ENCODE results near the gene GART. TPM values are rescaled to one million over a fixed set of nuclear protein-coding genes. Genes with fewer than 3 reads are reported as not detected.
"Not testable (repeated sequence)": the region's sequence is repeated elsewhere in the genome, so short reads cannot be mapped to it uniquely, and the experiment has no call there.

The GART gene
- total RNA-seq, 2 donors from 2014 or later = 30.6 to 48.8 TPM

DNA sequence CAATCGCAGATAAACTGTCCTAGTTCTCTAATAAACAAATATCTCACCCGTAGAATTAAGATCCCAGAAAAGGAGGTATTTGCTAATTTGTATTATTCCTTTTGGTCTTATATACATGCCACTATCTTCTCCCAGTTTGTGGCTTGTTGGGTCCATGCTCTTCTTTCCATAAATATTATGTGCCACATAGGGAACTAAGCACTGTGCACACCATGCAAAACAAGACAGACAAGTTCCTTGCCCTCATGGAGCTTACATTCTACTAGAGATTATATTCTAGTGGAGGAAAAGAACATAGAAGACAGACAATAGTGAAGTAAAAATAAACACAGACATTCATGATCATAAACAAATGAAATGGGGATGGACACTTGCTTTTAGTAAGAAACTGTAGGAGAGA, 4.7 kb downstream of the GART start:
- ATAC-seq = no peak
- no peak for DNase-seq
- intact Hi-C loops (cut with DNase I) = no loop called here

DNA sequence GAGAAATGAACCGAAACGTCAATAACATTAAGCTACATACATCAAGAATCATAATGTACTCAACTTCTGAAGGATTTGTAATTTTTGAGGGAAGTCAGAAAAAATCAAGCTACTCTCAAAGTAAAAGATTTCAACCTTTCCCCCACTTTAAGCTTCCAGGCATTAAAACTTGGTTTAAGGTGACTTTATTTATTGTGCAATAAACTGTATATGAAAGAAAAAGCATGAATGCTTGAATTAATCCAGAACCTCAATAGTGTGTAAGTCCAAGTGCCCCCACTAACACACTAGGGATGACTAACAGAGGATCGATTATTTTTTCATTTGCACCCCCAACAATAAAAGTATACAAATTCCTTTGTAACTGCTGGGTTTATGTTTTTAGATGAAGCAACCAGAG, 10.9 kb downstream of the GART start:
- no peak for ATAC-seq
- intact Hi-C loops (cut with DNase I) = no loop called here
- no peak for DNase-seq

DNA sequence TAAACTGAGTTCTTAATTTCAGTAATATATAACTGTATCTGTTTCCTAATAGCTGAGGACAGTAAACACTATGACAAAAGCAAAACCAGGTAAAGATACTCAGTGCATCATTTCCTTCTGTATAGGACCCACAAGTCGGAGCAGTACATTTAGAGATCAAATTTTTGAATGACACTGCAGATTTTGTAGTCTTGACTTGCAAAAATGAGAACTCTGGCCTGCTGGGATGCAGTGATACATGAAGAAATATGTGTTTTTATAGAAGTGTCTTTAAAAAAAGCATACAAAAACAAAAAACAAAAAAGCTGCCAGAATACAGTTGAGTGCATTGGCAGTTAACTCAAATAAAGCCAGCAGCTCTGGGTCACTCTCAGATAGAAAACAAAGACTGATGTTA, 19.0 kb downstream of the GART start:
- ATAC-seq = no peak
- intact Hi-C loops (cut with DNase I) = no loop called here
- DNase-seq = no peak

DNA sequence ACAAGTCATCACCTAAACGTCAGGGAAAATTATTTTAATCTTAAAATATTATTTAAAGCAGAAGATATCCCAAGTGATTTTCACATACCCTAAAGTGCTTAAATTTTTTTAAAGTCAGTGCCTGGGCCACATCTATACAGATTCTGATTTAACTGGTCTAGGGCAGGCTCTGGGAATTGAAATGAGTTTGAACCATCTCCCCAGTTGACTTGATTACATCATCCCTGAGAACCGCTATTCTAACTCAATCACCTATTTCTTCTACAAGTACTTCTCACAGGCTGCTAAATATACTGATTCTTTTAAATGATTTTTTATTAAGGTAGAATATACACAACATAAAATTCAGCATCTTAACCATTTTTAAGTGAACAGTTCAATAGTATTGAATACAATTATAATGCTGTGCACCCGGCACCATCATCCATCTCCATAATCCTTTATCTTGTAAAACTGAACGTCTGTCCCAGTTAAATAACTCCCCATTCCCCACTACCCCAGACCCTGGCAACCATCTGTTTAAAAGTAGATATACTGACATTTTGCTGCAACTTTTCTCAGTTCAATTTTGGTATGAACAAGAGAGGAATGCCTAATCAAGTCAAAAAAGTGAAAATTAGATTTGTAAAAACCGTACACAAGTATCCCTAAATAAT, 19.5 kb downstream of the GART start:
- intact Hi-C loops (cut with DNase I) = no loop called here
- no peak for ATAC-seq
- no peak for DNase-seq

DNA sequence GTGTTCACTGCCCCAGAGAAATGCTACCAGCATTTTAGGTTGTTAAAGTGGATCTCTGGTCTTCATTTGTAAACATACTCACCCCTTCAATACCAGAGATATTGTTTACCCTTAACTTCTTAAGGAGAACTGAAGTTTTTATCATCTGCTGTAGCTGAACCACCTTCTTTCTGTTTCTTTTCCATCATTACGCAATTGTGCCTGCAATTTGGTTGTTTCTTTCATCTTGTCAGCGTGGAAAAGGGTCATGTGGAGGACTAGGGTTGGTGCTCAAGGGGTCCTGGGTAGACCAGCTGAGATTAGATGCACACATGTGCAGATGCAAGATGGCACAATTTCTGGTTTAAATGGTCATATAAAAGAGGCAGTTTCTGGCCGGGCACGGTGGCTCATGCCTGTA, 23.0 kb downstream of the GART start:
- intact Hi-C loops (cut with DNase I) = no loop called here
- no peak for DNase-seq
- no peak for ATAC-seq

DNA sequence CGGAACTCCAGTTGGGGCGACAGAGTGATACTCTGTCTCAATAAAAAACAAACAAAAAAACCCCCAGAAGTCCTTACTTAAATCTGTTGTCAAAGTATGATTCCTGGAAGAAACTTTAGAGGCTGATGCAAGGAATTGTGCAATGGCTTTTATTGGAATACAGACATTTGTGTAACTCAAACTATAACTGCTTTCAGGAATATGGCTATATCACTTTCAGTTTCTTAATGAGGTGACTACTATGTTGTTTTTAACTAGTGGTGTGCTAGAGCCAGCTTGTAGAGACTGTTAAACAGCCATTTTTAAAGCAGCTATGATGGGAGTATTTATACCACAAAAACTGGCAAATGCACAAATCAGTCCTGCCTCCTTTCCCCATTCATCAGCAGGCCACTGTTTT, 27.7 kb downstream of the GART start:
- DNase-seq (no peak), ATAC-seq (no peak)
- intact Hi-C loops (cut with DNase I) = no loop called here

DNA sequence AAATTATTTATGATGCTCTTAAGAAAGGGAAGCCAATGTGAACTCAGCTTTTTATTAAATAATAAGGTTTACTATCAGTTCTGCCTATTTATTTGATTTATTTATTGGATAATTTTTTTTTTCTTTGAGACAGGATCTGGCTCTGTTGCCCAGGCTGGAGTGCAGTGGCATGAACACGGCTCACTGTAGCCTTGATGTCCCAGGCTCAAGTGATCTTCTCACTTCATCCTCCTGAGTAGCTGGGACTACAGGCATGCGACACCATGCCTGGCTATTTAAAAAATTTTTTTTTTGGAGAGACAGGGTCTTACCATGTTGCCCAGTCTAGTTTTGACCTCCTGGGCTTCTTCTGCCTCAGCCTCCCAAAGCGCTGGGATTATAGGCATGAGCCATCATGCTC, 29.4 kb downstream of the GART start:
- no peak for ATAC-seq

DNA sequence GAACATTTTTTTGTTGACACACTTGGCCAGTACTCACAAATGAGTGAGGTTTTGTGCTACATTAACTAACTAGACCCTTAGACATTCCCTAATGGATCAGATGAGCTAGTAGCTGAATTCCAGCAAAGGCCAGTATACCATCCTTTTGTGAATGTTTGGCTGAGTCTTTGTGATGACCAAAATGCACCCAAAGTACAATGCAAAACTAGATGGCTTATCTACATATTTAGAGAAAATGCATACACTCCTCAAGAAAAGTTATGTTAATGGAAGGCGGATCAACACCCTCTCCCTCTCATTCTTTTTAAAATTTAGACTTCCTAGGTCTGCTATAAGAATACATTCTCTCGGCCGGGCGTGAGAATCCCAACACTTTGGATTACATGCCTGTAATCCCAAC, 30.3 kb downstream of the GART start:
- no peak for DNase-seq
- no peak for ATAC-seq
- intact Hi-C loops (cut with DNase I) = no loop called here

More for the DNA sequence above, 29.4 kb downstream of the GART start:
- intact Hi-C loops (cut with DNase I) = no loop called here
- no peak for DNase-seq

DNA sequence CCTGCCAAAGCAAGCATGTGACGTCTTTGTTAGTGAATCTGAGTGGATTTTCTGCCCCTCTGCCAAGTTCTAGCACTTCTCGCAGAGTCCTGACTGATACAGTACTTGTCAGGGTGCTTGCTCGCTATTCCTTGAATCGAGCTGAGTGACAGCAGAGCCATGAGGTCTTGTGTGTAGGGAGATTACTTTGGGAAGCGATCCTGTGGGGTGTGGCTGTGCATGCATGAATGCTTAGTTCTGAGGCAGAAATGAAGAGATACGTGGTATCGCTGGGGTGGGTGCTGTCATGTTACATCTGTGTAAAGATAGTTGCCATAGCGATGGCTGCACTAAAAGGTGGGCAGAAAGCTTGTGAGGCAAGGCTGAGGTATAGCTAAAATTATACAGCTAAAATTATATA, 31.1 kb downstream of the GART start:
- DNase-seq (no peak), ATAC-seq (no peak)
- intact Hi-C loops (cut with DNase I) = no loop called here

DNA sequence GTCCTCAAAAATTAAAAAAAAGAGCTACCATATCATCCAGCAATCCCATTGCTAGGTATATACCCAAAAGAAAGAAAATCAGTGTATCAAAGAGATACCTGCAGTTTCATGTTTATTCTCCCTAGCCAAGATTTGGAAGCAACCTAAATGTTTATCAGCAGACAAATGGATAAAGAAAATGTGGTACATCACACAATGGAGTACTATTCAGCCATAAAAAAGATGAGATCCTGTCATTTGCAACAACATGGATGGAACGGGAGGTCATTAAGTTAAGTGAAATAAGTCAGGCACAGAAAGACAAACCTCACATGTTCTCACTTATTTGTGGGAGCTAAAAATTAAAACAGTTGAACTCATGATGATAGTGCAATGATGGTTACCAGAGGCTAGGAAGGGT, 34.9 kb downstream of the GART start:
- DNase-seq; intact Hi-C loops (cut with DNase I): not testable (repeated sequence)

DNA sequence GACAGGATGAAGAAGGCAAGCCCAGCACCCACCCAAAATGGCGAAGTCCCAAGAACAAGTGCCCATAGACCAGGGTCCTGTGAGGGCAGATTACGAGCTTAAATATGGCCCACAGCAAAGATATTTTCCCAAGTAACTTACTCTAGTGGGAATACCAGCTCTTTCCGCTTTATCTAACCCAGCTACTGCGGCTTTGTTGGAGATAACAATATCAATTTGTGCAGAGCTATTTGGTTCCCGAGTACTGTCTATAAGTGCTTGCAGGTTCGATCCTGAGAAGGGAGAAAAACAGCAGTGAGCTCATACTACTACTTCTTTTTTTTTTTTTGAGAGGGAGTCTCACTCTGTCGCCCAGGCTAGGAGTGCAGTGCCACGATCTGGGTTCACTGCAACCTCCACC, 36.1 kb downstream of the GART start:
- DNase-seq (no peak), ATAC-seq (no peak)
- intact Hi-C loops (cut with DNase I) = no loop called here

More for the DNA sequence above, 34.9 kb downstream of the GART start:
- not testable (repeated sequence) for ATAC-seq

DNA sequence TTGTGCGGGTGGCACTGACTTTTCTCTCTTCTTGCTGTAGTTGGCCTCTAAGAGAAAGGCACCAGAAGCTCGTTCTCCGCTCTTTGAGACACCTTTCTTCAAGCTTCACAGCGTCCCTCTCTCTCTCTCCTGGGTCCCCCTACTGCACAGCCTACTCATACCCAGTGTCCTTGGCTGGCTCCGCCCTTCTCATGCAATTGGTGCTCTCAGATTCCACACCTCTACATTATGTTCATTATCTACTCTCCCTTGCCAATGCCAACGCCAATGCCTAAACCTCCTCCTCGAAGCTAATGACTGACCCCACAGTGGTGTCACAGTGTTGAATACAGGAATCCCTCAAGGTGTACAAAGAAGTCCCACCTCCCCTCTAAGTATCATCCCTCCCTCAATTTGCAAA, 45.6 kb downstream of the GART start:
- ATAC-seq = no peak
- intact Hi-C loops (cut with DNase I) = no loop called here
- no peak for DNase-seq

DNA sequence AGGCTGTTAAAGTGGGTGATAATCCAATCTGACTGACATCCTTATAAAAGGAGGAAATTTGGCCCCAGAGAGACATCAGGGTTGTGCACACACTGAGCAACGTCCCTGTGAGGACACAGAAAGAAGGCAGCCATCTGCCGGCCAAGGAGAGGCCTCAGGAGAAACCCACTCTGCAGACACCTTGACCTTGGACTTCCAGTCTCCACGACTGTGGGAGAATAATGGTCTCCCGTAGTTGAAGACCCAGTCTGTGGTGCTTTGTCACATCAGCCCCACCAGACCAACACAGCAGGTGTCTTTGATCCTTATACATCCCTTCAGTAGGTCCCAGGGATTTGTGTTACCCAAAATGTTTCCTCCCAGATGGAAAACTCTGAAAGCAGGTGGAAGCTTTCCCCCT, 46.2 kb downstream of the GART start:
- DNase-seq (no peak), ATAC-seq (no peak)
- intact Hi-C loops (cut with DNase I) = no loop called here

DNA sequence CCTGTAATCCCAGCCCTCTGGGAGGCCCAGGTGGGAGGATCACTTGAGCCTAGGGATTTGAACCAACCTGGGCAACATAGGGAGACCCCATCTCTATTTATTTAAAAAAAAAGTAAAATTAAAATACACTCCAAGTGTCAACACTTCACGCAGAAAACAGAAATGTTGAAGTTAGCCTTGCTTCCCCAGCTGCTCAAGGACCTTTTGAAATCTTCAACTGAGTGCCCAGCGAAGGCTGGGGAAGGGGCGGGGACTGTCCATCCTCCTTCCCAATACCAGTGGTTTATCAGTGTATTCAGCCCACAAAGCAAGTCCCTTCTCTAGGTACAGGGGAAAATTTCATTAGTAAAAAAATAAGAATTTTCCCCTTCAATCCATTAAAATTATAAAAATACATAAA, 48.2 kb downstream of the GART start:
- ATAC-seq (no peak), DNase-seq (no peak)
- intact Hi-C loops (cut with DNase I) = no loop called here

DNA sequence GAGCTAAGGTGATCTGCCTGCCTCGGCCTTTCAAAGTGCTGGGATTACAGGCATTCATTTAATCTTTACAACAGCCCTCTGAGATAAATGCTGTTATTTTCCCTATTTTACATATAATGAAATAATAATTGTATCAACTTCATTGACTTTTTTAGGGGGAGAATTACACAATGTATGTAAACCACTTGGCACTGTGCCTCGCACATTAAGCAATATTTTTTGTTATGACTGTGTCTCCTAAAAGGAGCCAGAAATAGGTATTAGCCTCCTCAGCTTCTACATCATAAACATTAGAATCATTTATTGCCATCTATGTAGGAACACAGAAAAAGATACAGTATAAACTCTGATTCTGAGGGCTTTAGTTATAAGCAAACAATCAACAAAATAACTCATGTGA, 49.3 kb downstream of the GART start:
- no peak for DNase-seq
- intact Hi-C loops (cut with DNase I) = no loop called here
- no peak for ATAC-seq

DNA sequence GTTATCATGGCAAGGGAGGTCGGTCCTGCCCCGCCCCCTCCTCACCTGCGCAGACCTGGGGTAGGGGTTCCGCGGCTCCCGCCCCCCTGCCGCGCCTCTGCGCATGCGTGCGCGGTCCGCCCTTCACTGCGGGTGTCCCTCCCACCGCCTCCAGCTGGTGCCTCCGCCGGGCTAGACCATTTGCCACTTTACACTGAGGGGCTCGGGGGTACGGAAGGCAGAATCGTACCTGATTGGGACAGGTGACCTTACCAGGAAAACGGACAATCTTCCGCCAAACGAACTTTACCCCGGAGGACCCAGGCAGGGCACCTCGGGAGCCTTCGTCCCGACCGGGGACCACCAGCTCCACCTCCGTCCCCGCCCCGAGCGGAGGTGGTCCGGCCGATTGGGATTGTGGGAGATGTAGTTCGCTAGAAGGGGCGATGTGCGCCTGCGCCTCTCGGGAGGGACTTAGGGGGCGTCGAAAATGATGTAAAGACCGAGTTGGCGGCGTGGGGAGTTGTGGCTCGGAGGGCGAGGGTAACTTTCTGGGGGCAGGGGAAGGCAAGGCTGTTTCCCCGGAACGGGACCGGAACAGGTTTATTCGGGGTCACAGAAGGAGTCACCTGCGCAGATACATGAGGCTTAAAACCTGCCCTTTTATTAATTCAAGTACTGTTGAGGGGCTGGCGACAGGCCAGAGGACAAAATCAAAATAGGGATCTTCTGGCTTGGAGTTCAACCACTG, 50.4 kb downstream of the GART start, which contains the start of gene DNAJC28:
Gene DNAJC28, minus strand, starts transcription at position 344 of the 730 bp plus-strand sequence. CDS start 2,323 bp downstream, outside the sequence.
- ATAC-seq (peak; percentile 99), DNase-seq (peak; percentile 96)
- intact Hi-C loops (cut with DNase I) = no loop called here

DNA sequence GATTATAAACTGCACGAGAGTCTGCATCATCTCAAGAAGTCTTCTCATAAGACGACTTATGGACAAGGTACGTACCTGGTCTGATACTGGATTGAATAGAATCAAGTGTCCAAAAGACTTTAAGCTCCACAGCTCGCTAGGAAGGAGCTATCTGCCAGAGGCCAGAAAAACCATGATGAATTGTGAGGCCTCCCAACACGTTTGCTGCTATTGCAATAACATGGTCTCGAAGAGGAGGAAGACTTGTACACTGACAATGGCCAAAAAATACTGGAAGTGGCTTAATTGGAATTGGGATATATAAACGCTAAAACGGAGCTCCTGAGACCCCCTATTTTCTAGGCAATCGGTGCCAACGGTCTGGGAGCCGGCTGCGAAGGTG, 50.9 kb downstream of the GART start:
- DNase-seq (no peak), ATAC-seq (peak in 1 of 2 donors; percentile 4)

DNA sequence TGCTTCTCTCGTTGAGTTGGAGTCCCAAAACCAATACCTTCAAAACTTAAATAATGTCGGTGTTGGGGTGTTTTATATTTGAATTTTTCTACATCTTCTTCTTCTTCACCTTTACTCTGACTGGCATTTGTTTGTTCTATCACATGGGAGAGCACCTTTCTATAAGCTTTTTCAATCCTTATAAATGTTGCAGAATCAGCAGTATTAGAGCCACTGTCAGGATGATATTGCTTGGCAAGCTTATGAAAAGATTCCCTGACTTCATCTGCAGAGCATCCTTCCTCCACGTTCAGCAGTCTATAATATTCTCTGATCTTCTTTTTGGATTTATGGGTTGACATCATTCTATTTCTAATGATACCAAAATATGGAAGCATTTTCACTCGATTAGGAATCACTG, 53.0 kb downstream of the GART start:
- DNase-seq (no peak), ATAC-seq (no peak)
- intact Hi-C loops (cut with DNase I) = no loop called here

More for the DNA sequence above, 50.9 kb downstream of the GART start:
- intact Hi-C loops (cut with DNase I) = no loop called here

DNA sequence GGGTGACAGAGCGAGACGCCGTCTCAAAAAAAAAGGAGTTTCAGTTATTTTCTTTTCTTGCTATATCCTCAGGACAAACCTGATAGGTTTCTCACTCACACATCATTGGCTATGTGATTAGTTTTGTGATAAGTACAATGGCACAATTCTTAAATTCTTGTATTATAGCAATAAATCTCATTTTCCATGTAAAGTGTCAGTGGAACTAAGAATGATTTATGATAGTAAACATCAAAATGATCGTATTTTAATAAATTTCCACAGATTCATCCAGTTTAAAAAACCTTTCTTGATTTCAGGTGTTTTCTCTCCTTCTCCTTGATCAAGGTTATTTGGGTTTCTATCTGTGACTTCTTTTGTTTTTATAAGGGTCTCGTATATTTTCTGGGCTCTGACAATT, 53.9 kb downstream of the GART start:
- ATAC-seq (no peak), DNase-seq (no peak)
- intact Hi-C loops (cut with DNase I) = no loop called here

DNA sequence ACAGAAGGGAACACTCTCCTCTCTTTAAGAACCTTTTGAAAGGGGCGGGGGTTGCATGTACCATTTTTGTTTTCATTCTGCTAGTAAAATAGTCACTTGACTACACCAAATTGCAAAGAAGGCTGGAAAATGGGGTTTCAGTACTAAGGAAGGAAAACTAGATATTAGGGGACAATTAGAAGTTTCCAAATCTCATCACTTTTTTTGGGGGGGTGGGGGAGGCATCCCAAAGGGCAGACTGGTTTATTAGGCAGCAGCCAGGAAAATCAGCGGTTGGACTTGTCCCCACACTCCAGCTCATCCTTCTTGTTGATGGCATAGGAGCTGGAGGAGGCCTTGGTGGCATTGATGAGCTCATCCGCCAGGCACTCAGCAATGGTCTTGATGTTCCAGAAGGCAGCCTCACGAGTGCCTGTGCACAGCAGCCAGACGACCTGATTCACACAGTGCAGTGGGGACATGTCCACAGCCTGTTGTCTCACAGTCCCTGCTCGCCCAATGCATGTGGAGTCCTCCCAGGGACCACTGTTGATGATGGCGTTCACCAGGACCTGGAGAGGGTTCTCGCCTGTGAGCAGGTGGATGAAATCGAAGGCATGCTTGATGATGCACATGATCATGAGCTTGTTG, 60.5 kb downstream of the GART start:
- intact Hi-C loops (cut with DNase I) = no loop called here
- ATAC-seq = no peak
- no peak for DNase-seq

Data from left cardiac atrium (tissue), 4 donors.